ENCODE results near the gene ANXA11.

DNA sequence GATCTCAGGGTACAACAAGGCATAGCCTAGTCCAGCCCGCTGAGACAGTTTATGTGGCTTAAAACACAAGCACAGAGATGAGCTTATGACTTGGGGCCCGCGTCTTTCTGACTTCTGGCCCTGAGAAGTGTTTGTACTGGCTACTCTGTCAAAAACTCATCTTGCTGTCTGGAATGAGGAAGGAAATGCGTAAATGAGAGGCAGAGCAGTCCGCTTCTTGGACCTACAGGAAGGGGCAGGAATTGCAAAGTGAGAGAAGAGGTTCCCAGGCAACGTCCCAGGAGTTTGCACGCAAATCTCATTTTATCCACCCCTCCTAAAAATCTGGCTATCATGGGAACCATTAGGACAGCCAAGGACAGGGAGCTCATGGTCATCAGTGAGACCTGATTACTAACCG, 5.5 kb downstream of the ANXA11 start:
- TF ChIP-seq, protein P1, sequence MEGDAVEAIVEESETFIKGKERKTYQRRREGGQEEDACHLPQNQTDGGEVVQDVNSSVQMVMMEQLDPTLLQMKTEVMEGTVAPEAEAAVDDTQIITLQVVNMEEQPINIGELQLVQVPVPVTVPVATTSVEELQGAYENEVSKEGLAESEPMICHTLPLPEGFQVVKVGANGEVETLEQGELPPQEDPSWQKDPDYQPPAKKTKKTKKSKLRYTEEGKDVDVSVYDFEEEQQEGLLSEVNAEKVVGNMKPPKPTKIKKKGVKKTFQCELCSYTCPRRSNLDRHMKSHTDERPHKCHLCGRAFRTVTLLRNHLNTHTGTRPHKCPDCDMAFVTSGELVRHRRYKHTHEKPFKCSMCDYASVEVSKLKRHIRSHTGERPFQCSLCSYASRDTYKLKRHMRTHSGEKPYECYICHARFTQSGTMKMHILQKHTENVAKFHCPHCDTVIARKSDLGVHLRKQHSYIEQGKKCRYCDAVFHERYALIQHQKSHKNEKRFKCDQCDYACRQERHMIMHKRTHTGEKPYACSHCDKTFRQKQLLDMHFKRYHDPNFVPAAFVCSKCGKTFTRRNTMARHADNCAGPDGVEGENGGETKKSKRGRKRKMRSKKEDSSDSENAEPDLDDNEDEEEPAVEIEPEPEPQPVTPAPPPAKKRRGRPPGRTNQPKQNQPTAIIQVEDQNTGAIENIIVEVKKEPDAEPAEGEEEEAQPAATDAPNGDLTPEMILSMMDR (IDR thresholded peaks at IDR 0.05) = peak in 4 of 7 experiments; percentile 42 to 53 (median 46)
- peak in 2 of 3 donors; percentile 49 to 60 for TF ChIP-seq POLR2A (IDR thresholded peaks at IDR 0.05)
